Measurements from ENCODE around the gene MRPL24.

Gene MRPL24

DNA sequence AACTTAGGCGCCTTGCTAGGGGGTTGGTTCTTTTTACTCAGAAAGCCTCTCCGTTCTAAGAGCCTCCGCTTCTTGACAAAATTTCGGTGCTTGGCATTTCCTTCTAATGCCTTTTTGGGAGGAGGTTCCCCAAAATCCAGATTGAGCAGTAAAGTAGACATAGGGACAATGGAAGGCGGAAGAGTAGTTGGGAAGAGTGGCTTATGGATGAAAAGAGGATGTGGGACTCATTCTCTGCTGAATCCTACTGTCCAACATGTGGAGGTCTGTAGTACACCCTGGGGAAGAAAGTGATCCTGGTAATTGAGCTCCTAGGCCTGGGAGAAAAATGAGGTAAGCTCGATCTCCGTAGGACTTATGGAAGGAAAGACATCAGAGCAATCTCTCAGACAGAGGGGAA, 13.4 kb downstream of the MRPL24 start:
- Histone ChIP-seq H3K9me3 (ENCODE audit: low read length) (no peaks in the 10 kb centered on the region), H3K27me3 (ENCODE audit: insufficient read depth, low read length) (no peaks in the 10 kb centered on the region), H3K4me3 (ENCODE audit: low read length) (peak overlapping the region; percentile 63), H3K36me3 (ENCODE audit: insufficient read depth, low read length) (peaks cover 33% of the 10 kb centered on the region), H2AFZ (ENCODE audit: low read depth, low read length) (no peak overlapping the region), H3K4me1 (ENCODE audit: insufficient read depth, low read length) (peaks cover 34% of the 10 kb centered on the region)

DNA sequence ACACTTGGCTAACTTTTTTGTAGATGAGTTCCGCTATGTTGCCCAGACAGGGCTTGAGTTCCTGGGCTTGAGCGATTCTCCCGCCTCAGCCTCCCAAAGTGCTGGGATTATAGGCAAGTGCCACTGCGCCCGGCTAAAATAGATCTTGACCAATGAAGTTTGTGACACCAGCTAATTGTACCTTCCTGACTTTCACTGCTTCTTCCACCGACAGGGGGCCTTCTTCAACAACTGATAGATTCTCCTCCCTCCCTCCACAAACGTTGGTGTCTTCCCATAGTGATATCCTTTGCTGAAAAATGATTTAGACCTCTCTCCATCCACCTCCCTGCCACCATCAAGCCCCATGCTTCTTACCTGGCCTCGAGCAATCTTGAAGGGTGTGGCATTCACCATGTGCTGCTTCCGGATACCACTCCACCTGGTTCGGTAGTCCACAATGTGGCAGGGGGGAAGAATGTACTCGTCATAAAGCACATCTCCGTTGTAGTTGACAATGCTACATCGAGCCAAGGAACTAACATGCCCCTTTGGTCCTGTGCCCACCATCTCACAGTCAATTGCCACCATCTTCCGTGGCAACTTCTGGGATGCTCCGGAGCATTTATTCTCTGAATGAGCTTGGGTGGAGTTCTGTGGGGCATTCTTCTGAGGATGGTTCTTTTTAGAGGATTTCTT, 14.2 kb downstream of the MRPL24 start:
- no peaks in the 10 kb centered on the region for H3K9me3 ChIP-seq (ENCODE audit: low read length)
- peak overlapping the region; percentile 15 for H3K4me3 ChIP-seq (ENCODE audit: low read length)
- no peak overlapping the region for H2AFZ ChIP-seq (ENCODE audit: low read depth, low read length)
- H3K36me3 ChIP-seq (ENCODE audit: insufficient read depth, low read length) = peaks cover 30% of the 10 kb centered on the region
- H3K4me1 ChIP-seq (ENCODE audit: insufficient read depth, low read length) = peaks cover 34% of the 10 kb centered on the region
- no peaks in the 10 kb centered on the region for H3K27me3 ChIP-seq (ENCODE audit: insufficient read depth, low read length)

DNA sequence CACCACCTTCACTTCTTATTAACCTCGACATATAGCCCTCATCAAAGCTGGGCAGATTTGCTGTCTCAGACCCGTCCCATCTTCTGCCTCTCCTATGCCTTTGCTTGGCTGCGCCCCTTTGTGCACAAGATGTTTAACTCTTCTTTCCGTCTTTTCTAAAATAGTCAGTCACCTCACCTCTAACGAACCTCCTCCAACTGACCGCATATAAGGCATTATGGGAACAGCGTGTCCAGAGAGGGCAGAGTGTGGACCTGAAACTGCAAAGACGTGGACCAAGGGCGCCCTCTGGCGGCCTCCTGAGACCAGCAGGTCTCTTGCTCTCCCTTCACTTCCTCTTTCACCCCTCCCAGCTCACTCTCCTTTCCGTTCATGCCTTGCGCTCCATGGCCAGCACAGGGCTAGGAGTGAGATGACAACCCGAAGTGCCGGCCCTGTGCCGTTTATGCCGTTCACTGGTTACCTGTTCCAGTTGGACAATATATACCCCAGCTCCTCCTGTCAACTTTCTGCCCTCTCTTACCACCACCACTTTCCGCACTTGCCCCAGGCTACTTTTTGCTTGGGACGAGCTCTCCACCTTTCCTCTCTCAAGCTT, 15.1 kb downstream of the MRPL24 start:
- Histone ChIP-seq H3K4me1 (ENCODE audit: insufficient read depth, low read length) (peaks cover 34% of the 10 kb centered on the region), H2AFZ (ENCODE audit: low read depth, low read length) (no peak overlapping the region), H3K36me3 (ENCODE audit: insufficient read depth, low read length) (peaks cover 36% of the 10 kb centered on the region), H3K9me3 (ENCODE audit: low read length) (no peaks in the 10 kb centered on the region), H3K4me3 (ENCODE audit: low read length) (peak overlapping the region; percentile 15), H3K27me3 (ENCODE audit: insufficient read depth, low read length) (no peaks in the 10 kb centered on the region)

GRCh38 chr1:156721535-156721934, 19.4 kb downstream of the MRPL24 start:
- H3K4me3 ChIP-seq (ENCODE audit: low read length) = no peak overlapping the region
- no peaks in the 10 kb centered on the region for H3K27me3 ChIP-seq (ENCODE audit: insufficient read depth, low read length)
- no peak overlapping the region for H2AFZ ChIP-seq (ENCODE audit: low read depth, low read length)
- no peaks in the 10 kb centered on the region for H3K9me3 ChIP-seq (ENCODE audit: low read length)
- H3K4me1 ChIP-seq (ENCODE audit: insufficient read depth, low read length) = peaks cover 14% of the 10 kb centered on the region
- H3K36me3 ChIP-seq (ENCODE audit: insufficient read depth, low read length) = peaks cover 38% of the 10 kb centered on the region

GRCh38 chr1:156721131-156721530, 19.8 kb downstream of the MRPL24 start:
- H3K4me1 ChIP-seq (ENCODE audit: insufficient read depth, low read length) = peaks cover 10% of the 10 kb centered on the region

DNA sequence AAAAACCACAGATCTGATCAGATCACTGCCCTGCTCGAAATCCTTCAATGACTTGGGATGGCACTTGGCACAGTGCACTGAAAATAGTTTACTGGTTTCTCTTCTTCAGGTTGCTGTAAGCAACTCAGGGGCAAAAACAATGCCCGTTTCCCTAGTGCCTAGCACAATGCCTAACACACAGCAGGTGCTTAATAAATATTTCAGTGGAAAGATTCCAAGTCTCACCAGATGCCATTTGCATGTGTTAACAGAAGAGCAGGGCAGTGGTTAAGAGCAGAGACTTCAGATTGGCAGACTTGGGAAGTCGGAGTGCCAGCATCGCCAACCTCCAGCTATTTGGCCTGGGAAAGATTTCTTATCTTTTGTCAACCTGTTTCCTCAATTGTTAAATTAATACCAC, 23.5 kb downstream of the MRPL24 start:
- H3K36me3 ChIP-seq (ENCODE audit: insufficient read depth, low read length) = peaks cover 14% of the 10 kb centered on the region
- H3K9me3 ChIP-seq (ENCODE audit: low read length) = no peaks in the 10 kb centered on the region
- no peaks in the 10 kb centered on the region for H3K4me1 ChIP-seq (ENCODE audit: insufficient read depth, low read length)
- H3K27me3 ChIP-seq (ENCODE audit: insufficient read depth, low read length) = no peaks in the 10 kb centered on the region
- H3K4me3 ChIP-seq (ENCODE audit: low read length) = no peak overlapping the region
- no peak overlapping the region for H2AFZ ChIP-seq (ENCODE audit: low read depth, low read length)

More at GRCh38 chr1:156721131-156721530, 19.8 kb downstream of the MRPL24 start:
- Histone ChIP-seq H3K4me3 (ENCODE audit: low read length) (no peak overlapping the region), H3K9me3 (ENCODE audit: low read length) (no peaks in the 10 kb centered on the region), H3K36me3 (ENCODE audit: insufficient read depth, low read length) (peaks cover 38% of the 10 kb centered on the region), H2AFZ (ENCODE audit: low read depth, low read length) (no peak overlapping the region), H3K27me3 (ENCODE audit: insufficient read depth, low read length) (no peaks in the 10 kb centered on the region)

DNA sequence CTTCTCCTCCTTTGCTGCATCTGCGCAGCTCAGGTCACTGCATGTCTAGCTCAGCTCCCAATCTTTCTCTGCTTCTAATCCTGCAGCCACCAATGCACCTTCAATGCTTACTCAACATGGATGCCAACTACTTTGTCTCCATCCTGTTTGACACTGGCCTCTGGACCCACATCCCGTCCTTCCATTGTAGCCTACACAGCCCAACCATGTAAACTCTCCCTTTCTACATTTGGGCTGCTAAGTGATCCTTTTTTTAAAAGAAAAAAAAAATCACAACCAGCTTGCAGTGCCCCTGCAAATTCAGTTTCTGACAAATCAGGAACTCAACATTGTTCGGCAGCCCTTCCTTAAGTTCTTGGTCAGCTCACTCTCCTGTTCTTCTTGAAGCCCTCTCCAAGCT, 26.1 kb downstream of the MRPL24 start:
- Histone ChIP-seq H2AFZ (ENCODE audit: low read depth, low read length) (no peak overlapping the region), H3K9me3 (ENCODE audit: low read length) (no peaks in the 10 kb centered on the region), H3K4me1 (ENCODE audit: insufficient read depth, low read length) (peaks cover 11% of the 10 kb centered on the region), H3K36me3 (ENCODE audit: insufficient read depth, low read length) (no peaks in the 10 kb centered on the region), H3K4me3 (ENCODE audit: low read length) (no peak overlapping the region), H3K27me3 (ENCODE audit: insufficient read depth, low read length) (no peaks in the 10 kb centered on the region)

DNA sequence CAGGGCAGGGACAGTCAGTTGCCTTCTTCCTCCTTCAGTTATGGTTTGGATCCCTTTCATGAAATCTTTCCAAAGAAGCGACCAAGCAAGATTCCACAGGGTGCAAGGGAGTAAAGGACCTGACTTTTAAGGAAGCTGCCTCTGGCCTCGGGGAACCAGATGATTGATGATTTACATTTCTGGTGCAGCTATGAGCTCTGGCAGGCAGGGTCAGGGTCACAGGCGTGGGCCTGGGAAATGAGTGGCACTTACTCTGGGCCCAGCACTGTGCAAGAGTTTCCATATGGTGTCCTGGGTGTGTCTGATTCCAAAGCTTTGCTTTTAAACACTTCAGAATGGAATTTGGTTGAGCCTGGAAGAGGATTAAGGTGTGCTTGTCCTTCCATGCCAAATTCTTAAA, 28.3 kb downstream of the MRPL24 start:
- Histone ChIP-seq H3K9me3 (ENCODE audit: low read length) (no peaks in the 10 kb centered on the region), H3K4me3 (ENCODE audit: low read length) (no peak overlapping the region), H3K27me3 (ENCODE audit: insufficient read depth, low read length) (no peaks in the 10 kb centered on the region), H2AFZ (ENCODE audit: low read depth, low read length) (no peak overlapping the region), H3K4me1 (ENCODE audit: insufficient read depth, low read length) (peaks cover 32% of the 10 kb centered on the region), H3K36me3 (ENCODE audit: insufficient read depth, low read length) (no peaks in the 10 kb centered on the region)

DNA sequence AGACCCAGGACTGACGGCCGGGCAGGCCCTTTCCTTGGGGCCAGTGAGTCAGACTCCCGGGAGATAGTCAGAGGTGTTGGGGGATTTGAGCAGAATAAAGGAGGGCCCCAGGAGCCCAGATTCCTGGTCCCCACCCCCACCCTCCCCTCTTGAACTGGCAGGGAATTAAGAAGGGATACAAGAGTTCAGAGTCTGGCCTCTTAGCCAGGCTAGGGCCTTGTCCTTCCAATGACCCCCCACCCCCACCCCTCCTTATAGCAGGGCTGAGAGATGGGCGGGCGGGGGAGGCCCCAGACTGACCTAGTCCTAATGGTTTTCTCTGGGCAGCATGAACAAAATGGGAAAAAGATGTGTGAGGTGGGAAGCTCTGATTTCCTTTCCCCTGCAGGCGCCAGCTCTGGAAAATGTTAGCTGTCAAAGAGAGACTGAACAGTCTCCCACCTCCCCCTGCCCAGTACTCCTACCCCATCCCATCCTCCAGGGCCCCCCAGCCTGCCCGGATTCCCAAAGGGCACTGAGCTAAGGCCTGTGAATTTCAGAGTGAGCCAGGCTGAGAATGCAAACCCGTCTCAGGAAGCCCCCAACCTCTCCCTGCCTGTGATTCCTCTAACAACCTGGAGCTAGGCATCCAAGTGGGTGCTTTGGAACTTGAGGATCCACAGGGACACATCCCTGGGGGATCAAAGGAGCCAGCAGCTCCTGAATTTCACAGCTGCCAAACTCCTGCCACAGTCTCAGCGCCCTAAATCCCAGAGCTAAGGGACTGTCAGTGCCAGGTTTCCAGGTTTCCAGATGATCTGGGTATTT, 29.7 kb downstream of the MRPL24 start:
- H3K4me1 ChIP-seq (ENCODE audit: insufficient read depth, low read length) = peaks cover 46% of the 10 kb centered on the region

GRCh38 chr1:156709757-156710489, 31.0 kb downstream of the MRPL24 start:
- H2AFZ ChIP-seq (ENCODE audit: low read depth, low read length) = no peak overlapping the region
- no peaks in the 10 kb centered on the region for H3K27me3 ChIP-seq (ENCODE audit: insufficient read depth, low read length)
- no peaks in the 10 kb centered on the region for H3K36me3 ChIP-seq (ENCODE audit: insufficient read depth, low read length)
- H3K9me3 ChIP-seq (ENCODE audit: low read length) = no peaks in the 10 kb centered on the region
- no peak overlapping the region for H3K4me3 ChIP-seq (ENCODE audit: low read length)
- H3K4me1 ChIP-seq (ENCODE audit: insufficient read depth, low read length) = peaks cover 56% of the 10 kb centered on the region

More for the DNA sequence above, 29.7 kb downstream of the MRPL24 start:
- H3K4me3 ChIP-seq (ENCODE audit: low read length) = no peak overlapping the region
- H2AFZ ChIP-seq (ENCODE audit: low read depth, low read length) = no peak overlapping the region
- no peaks in the 10 kb centered on the region for H3K9me3 ChIP-seq (ENCODE audit: low read length)
- H3K27me3 ChIP-seq (ENCODE audit: insufficient read depth, low read length) = no peaks in the 10 kb centered on the region
- H3K36me3 ChIP-seq (ENCODE audit: insufficient read depth, low read length) = no peaks in the 10 kb centered on the region

GRCh38 chr1:156709031-156709430, 31.9 kb downstream of the MRPL24 start:
- Histone ChIP-seq H3K4me1 (ENCODE audit: insufficient read depth, low read length) (peaks cover 65% of the 10 kb centered on the region), H3K27me3 (ENCODE audit: insufficient read depth, low read length) (no peaks in the 10 kb centered on the region), H2AFZ (ENCODE audit: low read depth, low read length) (no peak overlapping the region), H3K36me3 (ENCODE audit: insufficient read depth, low read length) (no peaks in the 10 kb centered on the region), H3K9me3 (ENCODE audit: low read length) (no peaks in the 10 kb centered on the region), H3K4me3 (ENCODE audit: low read length) (no peak overlapping the region)

DNA sequence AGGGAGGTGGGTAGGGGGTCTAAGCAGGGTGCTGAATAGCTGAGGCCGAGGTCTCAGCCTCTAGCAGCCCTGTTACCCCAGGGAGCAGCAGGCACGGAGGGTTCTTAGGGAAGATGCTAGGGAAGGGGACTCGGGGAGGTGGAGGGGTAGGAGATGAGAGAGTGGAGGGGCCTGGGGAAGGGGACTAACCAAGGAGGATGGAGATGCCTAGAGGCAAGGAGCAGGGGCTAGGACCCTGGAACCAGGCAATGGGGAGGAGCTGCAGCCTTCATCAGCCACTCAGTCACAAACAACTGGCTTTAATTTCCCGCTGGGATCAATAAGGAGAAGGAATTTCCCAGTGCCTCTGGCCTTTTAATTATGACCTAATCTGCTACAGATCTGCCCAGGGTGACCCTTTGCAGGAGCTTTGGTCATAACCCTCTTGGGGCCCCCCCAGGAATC, 32.6 kb downstream of the MRPL24 start:
- Histone ChIP-seq H3K4me3 (ENCODE audit: low read length) (no peak overlapping the region), H3K27me3 (ENCODE audit: insufficient read depth, low read length) (no peaks in the 10 kb centered on the region), H3K36me3 (ENCODE audit: insufficient read depth, low read length) (no peaks in the 10 kb centered on the region), H2AFZ (ENCODE audit: low read depth, low read length) (no peak overlapping the region), H3K4me1 (ENCODE audit: insufficient read depth, low read length) (peaks cover 72% of the 10 kb centered on the region), H3K9me3 (ENCODE audit: low read length) (no peaks in the 10 kb centered on the region)
